ENCODE results near the gene IL12RB2. TPM values are rescaled to one million over a fixed set of nuclear protein-coding genes. Genes with fewer than 3 reads are reported as not detected.

Gene IL12RB2
- total and polyA plus RNA-seq, 2 donors (not counting 1 experiment from before 2014, with no cell fraction given), result 0.67 TPM; not detected in 1

DNA sequence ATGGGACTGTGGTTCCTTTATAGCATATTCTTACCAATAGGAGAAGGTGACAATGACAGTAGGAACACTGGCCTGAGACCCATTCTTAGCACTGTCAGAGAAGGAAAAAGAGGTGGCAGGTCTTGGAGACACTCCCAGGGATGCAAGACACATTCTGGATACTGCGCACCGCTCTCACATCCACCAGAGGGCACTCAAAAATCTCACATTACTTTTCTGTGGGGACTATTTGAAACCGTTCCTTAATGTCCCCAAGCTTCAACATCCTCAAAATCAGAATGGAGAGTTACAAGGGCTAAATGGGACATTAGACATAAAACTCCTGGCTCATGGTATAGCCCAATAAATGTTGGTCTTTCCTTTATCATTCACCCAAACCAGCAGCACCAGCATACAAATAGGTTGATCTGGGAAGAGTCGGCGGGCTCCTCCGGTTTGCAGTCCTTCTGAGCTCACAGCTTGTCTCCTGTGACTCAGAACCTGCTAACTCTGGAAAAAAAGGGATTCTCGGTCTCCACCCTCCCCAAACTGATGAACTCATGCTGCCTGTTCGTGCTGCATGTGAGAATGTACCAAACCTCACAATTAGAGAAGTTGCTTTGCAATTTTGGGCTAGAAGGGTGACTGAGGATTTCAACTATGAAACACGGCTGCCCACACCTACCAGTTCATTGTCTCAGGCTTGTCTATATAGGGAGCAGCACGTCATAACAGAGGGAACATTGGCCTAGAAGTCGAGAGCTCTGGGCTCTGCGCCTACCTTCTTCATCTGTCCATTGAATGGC, 40.2 kb downstream of the IL12RB2 start:
- H3K9me3 Mint-ChIP-seq (ENCODE audit: insufficient read depth), result no peaks in the 10 kb centered on the region
- no peaks in the 10 kb centered on the region for H3K27me3 ChIP-seq (replicated peaks in 1 of 4; ENCODE audit: control extremely low read depth in 1 of 4, control insufficient read depth in 3 of 4, insufficient read depth in 4 of 4, low read length in 3 of 4)
- H3K27ac Mint-ChIP-seq, result no peak overlapping the region
- H3K4me3 Mint-ChIP-seq, result no peak overlapping the region
- no peaks in the 10 kb centered on the region for H3K79me2 ChIP-seq (ENCODE audit: control insufficient read depth, insufficient read depth, low read length)
- POLR2A ChIA-PET, result no interaction called here
- no peak overlapping the region for H3K9ac ChIP-seq (ENCODE audit: low read length)
- no peaks in the 10 kb centered on the region for H3K9me3 ChIP-seq (ENCODE audit: control extremely low read depth in 1 of 3, control insufficient read depth in 2 of 3, insufficient read depth in 1 of 3, low read length in 2 of 3)
- DNase-seq (peak; percentile 27), ATAC-seq (ENCODE audit: low read depth) (no peak)
- peaks cover 3% of the 10 kb centered on the region for H3K27me3 Mint-ChIP-seq
- no peak overlapping the region for H2AFZ ChIP-seq (ENCODE audit: insufficient read depth, low read depth, low read length, poor library complexity, severe bottlenecking)
- 96% methylated on average over 5 of the region's 12 CpGs for WGBS (ENCODE audit: insufficient coverage)
- no peak overlapping the region for H3K27ac ChIP-seq (ENCODE audit: low read length in 2 of 2)
- no peaks in the 10 kb centered on the region for H3K4me1 ChIP-seq (ENCODE audit: control insufficient read depth in 2 of 2, insufficient read depth in 2 of 2, low read length in 2 of 2)
- H3K4me2 ChIP-seq (replicated peaks; ENCODE audit: low read depth, low read length, poor library complexity, severe bottlenecking), result no peak overlapping the region
- no peaks in the 10 kb centered on the region for H4K20me1 ChIP-seq (ENCODE audit: control insufficient read depth, insufficient read depth, low read length, poor library complexity, severe bottlenecking)
- H3K36me3 ChIP-seq (replicated peaks in 1 of 2; ENCODE audit: control extremely low read depth in 1 of 2, control insufficient read depth in 1 of 2, extremely low read depth in 1 of 2, insufficient read depth in 2 of 2, low read length in 1 of 2), result no peaks in the 10 kb centered on the region
- CTCF ChIA-PET, result interaction anchor here (0.7 to 3.4 kb wide), 16 partner anchors 8 to 413 kb away, joined by 3 to 28 read pairs (median 4); no protein-coding TSS in a partner anchor
- peaks cover 5% of the 10 kb centered on the region for H3K4me1 Mint-ChIP-seq
- TF ChIP-seq, protein P1, sequence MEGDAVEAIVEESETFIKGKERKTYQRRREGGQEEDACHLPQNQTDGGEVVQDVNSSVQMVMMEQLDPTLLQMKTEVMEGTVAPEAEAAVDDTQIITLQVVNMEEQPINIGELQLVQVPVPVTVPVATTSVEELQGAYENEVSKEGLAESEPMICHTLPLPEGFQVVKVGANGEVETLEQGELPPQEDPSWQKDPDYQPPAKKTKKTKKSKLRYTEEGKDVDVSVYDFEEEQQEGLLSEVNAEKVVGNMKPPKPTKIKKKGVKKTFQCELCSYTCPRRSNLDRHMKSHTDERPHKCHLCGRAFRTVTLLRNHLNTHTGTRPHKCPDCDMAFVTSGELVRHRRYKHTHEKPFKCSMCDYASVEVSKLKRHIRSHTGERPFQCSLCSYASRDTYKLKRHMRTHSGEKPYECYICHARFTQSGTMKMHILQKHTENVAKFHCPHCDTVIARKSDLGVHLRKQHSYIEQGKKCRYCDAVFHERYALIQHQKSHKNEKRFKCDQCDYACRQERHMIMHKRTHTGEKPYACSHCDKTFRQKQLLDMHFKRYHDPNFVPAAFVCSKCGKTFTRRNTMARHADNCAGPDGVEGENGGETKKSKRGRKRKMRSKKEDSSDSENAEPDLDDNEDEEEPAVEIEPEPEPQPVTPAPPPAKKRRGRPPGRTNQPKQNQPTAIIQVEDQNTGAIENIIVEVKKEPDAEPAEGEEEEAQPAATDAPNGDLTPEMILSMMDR (IDR thresholded peaks at IDR 0.05), result peak; percentile 50
- no peak for TF ChIP-seq EZH2 (IDR thresholded peaks at IDR 0.05; ENCODE audit: borderline replicate concordance, insufficient read depth, low read depth, low read length, poor library complexity, severe bottlenecking)
- intact Hi-C loops (cut with micrococcal nuclease), result loop anchor here (1.0 to 5.0 kb wide), 2 partner anchors 139 to 152 kb away; no protein-coding TSS in a partner anchor
- H3K4me3 ChIP-seq (ENCODE audit: control extremely low read depth in 1 of 5, extremely low read depth in 1 of 5, insufficient read depth in 1 of 5, low read depth in 2 of 5, low read length in 4 of 5), result no peak overlapping the region
